ENCODE results near the gene PLPPR2. TPM values are rescaled to one million over a fixed set of nuclear protein-coding genes. Genes with fewer than 3 reads are reported as not detected.

Gene PLPPR2
- total and polyA plus RNA-seq, 10 donors, result 4.2 to 41.0 (median 22.7) TPM

DNA sequence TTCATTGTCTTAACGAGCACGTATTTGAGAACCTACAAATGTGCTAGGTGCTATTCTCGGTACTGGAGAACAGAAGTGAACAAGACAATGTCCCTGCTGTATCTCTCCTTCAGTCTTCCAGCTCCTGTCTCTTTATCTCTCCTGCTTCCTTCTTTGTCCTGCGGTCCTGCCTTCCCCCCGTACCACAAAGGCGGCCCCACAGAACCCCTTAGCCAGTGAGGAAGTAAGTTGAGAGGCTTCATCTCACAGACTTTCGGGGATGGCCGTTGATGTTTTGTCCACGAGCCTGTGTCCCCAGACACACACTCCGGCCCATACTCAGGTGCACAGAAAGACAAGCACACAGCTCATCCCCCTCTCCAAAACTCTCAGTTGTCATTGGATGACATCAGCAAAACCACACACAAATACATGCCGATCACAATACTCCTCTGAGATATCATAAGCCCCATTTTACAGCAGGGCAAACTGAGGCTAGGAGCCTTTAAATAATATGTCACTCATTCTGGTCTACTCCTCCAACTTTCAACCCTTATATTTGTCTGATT lies 18.7 kb downstream of the PLPPR2 start:
- H3K36me3 ChIP-seq, result peaks cover 0 to 40% (median 4%) of the 10 kb centered on the region in 6 donors
- WGBS, 5 donors, result 16 to 35% (median 20%) methylated on average over 11 of the region's 11 CpGs
- TF ChIP-seq POLR2A (IDR thresholded peaks at IDR 0.05) (no peak), POLR2AphosphoS5 (IDR thresholded peaks at IDR 0.05) (no peak)
- TF ChIP-seq, protein P1, sequence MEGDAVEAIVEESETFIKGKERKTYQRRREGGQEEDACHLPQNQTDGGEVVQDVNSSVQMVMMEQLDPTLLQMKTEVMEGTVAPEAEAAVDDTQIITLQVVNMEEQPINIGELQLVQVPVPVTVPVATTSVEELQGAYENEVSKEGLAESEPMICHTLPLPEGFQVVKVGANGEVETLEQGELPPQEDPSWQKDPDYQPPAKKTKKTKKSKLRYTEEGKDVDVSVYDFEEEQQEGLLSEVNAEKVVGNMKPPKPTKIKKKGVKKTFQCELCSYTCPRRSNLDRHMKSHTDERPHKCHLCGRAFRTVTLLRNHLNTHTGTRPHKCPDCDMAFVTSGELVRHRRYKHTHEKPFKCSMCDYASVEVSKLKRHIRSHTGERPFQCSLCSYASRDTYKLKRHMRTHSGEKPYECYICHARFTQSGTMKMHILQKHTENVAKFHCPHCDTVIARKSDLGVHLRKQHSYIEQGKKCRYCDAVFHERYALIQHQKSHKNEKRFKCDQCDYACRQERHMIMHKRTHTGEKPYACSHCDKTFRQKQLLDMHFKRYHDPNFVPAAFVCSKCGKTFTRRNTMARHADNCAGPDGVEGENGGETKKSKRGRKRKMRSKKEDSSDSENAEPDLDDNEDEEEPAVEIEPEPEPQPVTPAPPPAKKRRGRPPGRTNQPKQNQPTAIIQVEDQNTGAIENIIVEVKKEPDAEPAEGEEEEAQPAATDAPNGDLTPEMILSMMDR (IDR thresholded peaks at IDR 0.05 in 8 of 11, conservative IDR thresholded peaks at IDR 0.05 in 3 of 11), result no peak
- H3K27me3 ChIP-seq (replicated peaks in 1 of 7), result no peaks in the 10 kb centered on the region
- H3K27ac ChIP-seq, result peak overlapping the region; percentile 91 to 100 (median 96)
- peaks cover 31 to 54% (median 40%) of the 10 kb centered on the region in 6 donors for H3K4me1 ChIP-seq
- intact Hi-C loops (cut with DNase I; ENCODE audit: low total_unique reads), result no loop called here
- no peaks in the 10 kb centered on the region for H3K9me3 ChIP-seq
- peak overlapping the region; percentile 39 to 73 (median 60) for H3K4me3 ChIP-seq
- DNase-seq, result no peak

DNA sequence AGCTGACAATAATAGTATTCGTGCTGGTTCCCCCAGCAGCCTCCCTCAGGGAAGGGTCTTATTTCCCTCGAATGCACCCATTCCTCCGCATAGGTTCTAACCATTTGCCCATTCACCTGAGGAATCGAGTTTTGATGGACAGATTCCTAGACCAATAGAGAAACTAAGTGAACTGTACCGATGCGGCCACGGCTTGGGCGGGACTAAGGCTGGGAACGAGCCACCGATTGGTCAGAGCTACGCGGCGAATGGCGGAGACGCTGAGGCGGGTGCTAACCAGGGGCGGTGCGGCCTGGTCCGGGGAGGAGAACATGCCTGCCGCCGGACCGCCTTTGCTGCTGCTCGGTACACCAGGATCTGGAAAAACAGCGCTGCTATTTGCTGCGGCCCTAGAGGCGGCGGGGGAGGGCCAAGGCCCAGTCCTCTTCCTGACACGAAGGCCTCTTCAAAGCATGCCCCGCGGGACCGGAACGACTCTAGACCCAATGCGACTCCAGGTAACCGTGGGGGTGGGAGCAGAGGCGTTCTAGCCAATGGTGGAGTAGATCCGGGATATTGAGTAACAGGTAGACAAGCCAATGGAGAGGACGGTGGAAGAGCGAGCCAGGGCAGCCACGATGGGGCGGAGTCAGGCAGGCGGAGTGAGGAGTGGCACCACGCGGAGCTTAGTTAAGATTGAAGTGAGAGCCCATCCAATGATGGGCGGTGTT lies 19.4 kb downstream of the PLPPR2 start, which contains the start of gene SWSAP1:
SWSAP1 (plus strand) TSS at position 234 of the 710 bp plus-strand sequence; CDS start at position 249, 15 bp downstream.
- Histone ChIP-seq H3K27ac (peak within 1 kb of the TSS; percentile 91 to 100 (median 96)), H3K9me3 (no peaks in the 10 kb centered on the region), H3K36me3 (peaks cover 0 to 36% (median 2%) of the 10 kb centered on the region in 6 donors), H3K4me3 (peak within 1 kb of the TSS; percentile 39 to 73 (median 60)), H3K4me1 (peaks cover 31 to 60% (median 42%) of the 10 kb centered on the region in 6 donors), H3K27me3 (replicated peaks in 1 of 7) (no peaks in the 10 kb centered on the region)
- peak; percentile 99 for DNase-seq
- TF ChIP-seq POLR2A (IDR thresholded peaks at IDR 0.05) (peak in 2 of 3 donors; percentile 25 to 49), POLR2AphosphoS5 (IDR thresholded peaks at IDR 0.05) (peak; percentile 90 to 94 (median 92))
- TF ChIP-seq, protein P1 (IDR thresholded peaks at IDR 0.05 in 8 of 11, conservative IDR thresholded peaks at IDR 0.05 in 3 of 11), result peak in 2 of 11 experiments; percentile 7 to 34
- WGBS, 5 donors, result 0 to 1% (median 0%) methylated on average over 35 to 44 of the region's 44 CpGs
- intact Hi-C loops (cut with DNase I; ENCODE audit: low total_unique reads), result no loop called here

DNA sequence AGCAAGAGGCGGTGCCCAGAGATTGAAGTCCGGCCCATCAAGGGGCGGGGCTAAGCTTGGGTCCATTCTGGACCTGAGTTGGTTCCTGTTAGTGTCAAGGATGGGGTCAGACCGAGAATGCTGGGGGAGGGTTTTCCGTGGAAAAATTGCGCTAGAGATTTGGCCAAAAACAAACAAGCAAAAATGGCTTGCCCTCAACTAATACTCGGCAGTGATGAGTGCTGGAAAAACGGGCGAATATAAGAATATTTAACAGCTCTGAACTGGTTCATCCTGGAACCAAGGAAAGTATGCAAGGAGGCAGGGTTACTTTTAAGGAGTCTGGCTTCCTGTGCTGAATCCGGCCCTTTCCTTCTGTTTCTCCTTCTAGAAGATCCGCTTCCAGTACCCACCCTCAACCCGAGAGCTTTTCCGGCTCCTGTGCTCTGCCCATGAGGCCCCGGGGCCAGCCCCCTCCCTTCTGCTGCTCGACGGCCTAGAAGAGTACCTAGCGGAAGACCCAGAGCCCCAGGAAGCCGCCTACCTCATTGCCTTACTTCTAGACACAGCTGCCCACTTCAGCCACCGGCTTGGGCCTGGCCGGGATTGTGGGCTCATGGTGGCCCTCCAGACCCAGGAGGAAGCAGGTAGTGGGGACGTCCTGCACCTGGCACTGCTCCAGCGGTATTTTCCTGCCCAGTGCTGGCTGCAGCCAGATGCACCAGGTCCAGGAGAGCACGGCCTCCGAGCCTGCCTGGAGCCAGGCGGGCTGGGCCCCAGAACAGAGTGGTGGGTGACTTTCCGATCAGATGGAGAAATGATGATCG lies 20.1 kb downstream of the PLPPR2 start:
- 4 to 6% (median 5%) methylated on average over 23 to 27 of the region's 27 CpGs for whole genome bisulfite sequencing, 5 donors
- DNase-seq, result peak; percentile 95
- TF ChIP-seq, protein P1 (IDR thresholded peaks at IDR 0.05 in 8 of 11, conservative IDR thresholded peaks at IDR 0.05 in 3 of 11), result no peak
- TF ChIP-seq POLR2AphosphoS5 (IDR thresholded peaks at IDR 0.05) (peak; percentile 46 to 85 (median 73)), POLR2A (IDR thresholded peaks at IDR 0.05) (peak in 2 of 3 donors; percentile 68 to 83)
- H3K27ac ChIP-seq, result peak overlapping the region; percentile 91 to 100 (median 96)
- no peaks in the 10 kb centered on the region for H3K27me3 ChIP-seq (replicated peaks in 1 of 7)
- no peaks in the 10 kb centered on the region for H3K9me3 ChIP-seq
- H3K4me3 ChIP-seq, result peak overlapping the region; percentile 20 to 72 (median 58)
- peaks cover 35 to 67% (median 49%) of the 10 kb centered on the region in 6 donors for H3K4me1 ChIP-seq
- intact Hi-C loops (cut with DNase I; ENCODE audit: low total_unique reads), result no loop called here
- peaks cover 0 to 28% (median 2%) of the 10 kb centered on the region in 6 donors for H3K36me3 ChIP-seq
